ENCODE data around the gene PLXNA2.
A peak's percentile ranks its signal among the peaks of the same experiment; 100 is the strongest.

The PLXNA2 gene

DNA sequence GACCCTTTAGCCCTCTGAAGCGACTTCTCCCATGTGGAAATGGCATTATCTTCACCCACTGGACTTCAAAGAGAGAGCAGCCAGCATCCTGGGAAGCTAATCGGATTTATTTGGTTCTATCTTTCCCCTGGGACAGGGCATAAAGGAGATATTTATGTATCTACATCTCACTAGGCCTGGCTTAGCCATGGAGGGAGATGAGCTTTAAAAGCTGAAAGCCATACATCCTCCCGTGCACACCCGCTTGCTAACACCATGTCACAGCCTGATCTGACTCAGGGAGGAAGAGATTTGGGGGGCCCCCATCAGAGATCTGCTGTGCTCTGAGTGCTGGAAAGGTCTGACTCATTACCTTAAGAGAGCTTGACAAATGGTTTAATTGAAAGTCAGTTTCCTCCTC, 155.9 kb downstream of the PLXNA2 start:
- Mint-ChIP-seq H3K4me3 (no peak overlapping the region), H3K36me3 (ENCODE audit: low read depth) (peaks cover 67% of the 10 kb centered on the region), H3K9me3 (no peaks in the 10 kb centered on the region), H3K27ac (no peak overlapping the region), H3K4me1 (peaks cover 65% of the 10 kb centered on the region), H3K27me3 (ENCODE audit: low read depth) (peaks cover 11% of the 10 kb centered on the region)
- TF ChIP-seq, protein P1, sequence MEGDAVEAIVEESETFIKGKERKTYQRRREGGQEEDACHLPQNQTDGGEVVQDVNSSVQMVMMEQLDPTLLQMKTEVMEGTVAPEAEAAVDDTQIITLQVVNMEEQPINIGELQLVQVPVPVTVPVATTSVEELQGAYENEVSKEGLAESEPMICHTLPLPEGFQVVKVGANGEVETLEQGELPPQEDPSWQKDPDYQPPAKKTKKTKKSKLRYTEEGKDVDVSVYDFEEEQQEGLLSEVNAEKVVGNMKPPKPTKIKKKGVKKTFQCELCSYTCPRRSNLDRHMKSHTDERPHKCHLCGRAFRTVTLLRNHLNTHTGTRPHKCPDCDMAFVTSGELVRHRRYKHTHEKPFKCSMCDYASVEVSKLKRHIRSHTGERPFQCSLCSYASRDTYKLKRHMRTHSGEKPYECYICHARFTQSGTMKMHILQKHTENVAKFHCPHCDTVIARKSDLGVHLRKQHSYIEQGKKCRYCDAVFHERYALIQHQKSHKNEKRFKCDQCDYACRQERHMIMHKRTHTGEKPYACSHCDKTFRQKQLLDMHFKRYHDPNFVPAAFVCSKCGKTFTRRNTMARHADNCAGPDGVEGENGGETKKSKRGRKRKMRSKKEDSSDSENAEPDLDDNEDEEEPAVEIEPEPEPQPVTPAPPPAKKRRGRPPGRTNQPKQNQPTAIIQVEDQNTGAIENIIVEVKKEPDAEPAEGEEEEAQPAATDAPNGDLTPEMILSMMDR (IDR thresholded peaks at IDR 0.05; ENCODE audit: unreplicated experiment in 3 of 3) = no peak

DNA sequence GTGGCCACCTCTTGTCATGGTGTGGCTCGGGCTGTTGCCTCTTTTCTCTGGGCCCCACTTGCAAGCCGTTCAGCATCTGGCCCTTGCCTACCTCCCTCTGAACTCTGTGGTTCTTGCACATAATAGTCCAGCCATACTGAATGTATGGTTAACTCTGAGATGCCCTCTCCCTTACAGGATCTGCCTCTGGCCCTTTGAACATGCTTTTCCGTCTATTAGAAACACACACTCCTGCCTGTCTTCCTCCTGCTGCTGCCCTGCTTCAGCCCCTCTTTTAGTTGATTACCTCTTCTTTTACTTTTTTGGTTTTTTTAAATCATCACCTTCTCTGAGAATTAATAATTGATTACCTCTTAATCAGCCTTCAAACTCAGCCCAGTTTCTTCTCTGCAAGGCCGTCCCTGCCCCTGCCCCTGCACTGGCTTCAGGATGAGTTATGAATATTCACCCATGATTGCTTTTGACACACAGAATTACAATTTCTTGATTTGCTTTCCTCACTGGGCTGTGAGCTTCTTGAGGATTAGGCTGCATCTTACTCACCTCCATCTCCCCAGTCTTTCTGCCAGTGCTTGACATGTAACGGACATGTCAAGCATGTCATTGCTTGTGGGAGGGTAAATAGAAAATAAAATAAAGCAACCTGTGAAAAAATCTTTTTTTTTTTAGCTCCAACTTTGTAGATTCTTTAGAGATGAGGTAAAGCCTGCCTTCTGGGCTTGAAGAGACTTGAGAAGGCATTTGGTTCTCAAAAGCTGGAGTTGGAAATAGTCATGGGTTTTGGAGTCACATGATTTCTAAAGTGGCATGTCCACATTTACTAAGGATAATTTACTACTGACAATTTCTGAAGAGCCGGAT, 158.3 kb downstream of the PLXNA2 start:
- H3K27ac Mint-ChIP-seq = peak overlapping the region; percentile 55 to 82 (median 66)
- no peak overlapping the region for H3K4me3 Mint-ChIP-seq
- peaks cover 76% of the 10 kb centered on the region for H3K4me1 Mint-ChIP-seq
- H3K27me3 Mint-ChIP-seq (ENCODE audit: low read depth) = peaks cover 9% of the 10 kb centered on the region
- H3K9me3 Mint-ChIP-seq = no peaks in the 10 kb centered on the region
- TF ChIP-seq, protein P1 (IDR thresholded peaks at IDR 0.05; ENCODE audit: unreplicated experiment in 3 of 3) = no peak
- peaks cover 44% of the 10 kb centered on the region for H3K36me3 Mint-ChIP-seq (ENCODE audit: low read depth)

DNA sequence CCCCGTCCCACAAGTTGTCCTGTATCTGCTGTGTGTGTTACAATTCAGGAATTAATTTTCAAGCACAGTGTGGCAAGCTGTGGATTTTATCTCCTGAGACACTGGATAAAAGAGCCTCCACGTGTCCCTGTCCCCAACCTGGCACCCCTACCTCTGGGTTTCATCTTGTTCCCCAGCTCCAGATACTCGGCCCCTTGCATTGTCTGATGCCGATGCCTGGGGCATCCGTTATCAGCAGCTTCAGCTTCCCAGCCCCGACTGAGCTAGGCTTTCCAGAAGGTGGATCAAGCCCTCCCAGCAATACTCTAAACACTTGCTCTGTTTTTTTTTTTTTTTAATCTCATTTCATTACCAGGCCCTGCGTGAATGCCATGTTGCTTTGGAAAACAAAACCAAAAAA, 159.4 kb downstream of the PLXNA2 start:
- Mint-ChIP-seq H3K27ac (no peak overlapping the region), H3K4me1 (peaks cover 76% of the 10 kb centered on the region), H3K9me3 (no peaks in the 10 kb centered on the region), H3K36me3 (ENCODE audit: low read depth) (peaks cover 39% of the 10 kb centered on the region), H3K4me3 (no peak overlapping the region), H3K27me3 (ENCODE audit: low read depth) (peaks cover 11% of the 10 kb centered on the region)
- TF ChIP-seq, protein P1 (IDR thresholded peaks at IDR 0.05; ENCODE audit: unreplicated experiment in 3 of 3) = no peak

DNA sequence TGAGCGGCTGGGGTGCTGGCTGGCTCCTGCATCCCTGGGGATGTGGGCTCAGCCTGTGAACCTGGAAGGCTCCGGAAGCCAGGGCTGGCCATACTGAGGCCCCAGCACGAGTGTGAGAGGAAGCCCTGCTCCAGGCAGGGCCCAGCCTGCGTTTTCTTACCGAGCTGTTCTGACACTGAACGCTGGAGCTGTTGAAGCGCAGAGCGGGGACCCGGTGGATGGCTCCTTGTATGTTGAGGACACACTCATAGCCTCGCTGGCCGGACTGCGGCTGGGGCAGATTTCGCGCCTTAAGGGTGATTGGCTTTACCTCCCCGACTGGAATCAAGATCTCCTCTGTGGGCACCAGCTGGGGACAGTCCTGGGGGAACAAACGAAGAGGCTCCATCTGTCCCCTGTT, 160.0 kb downstream of the PLXNA2 start:
- Mint-ChIP-seq H3K9me3 (no peaks in the 10 kb centered on the region), H3K27ac (no peak overlapping the region), H3K27me3 (ENCODE audit: low read depth) (peaks cover 14% of the 10 kb centered on the region), H3K4me3 (no peak overlapping the region), H3K4me1 (peaks cover 73% of the 10 kb centered on the region), H3K36me3 (ENCODE audit: low read depth) (peaks cover 44% of the 10 kb centered on the region)
- TF ChIP-seq, protein P1 (IDR thresholded peaks at IDR 0.05; ENCODE audit: unreplicated experiment in 3 of 3) = no peak

DNA sequence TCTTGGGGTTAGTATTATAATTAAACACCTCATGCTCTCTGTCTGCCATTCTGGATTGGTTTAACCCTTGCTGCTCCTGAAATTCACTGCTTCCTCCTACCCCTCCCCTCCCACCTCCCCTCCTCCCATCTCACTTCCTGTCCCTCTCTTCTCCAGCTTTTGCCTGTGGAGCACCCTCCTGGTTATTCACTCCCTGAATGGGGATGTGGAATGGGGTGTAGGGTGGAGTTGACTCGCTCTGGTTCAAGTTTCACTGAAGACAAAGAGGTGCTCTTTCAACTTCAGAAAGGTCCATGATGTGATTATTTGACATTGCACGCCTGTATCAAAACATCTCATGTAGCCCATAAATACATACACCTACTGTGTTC, 160.5 kb downstream of the PLXNA2 start:
- H3K4me1 Mint-ChIP-seq = peaks cover 79% of the 10 kb centered on the region
- H3K36me3 Mint-ChIP-seq (ENCODE audit: low read depth) = peaks cover 49% of the 10 kb centered on the region
- H3K27ac Mint-ChIP-seq = peak overlapping the region in 1 of 3 experiments; percentile 27
- no peaks in the 10 kb centered on the region for H3K9me3 Mint-ChIP-seq
- TF ChIP-seq, protein P1 (IDR thresholded peaks at IDR 0.05; ENCODE audit: unreplicated experiment in 3 of 3) = no peak
- H3K4me3 Mint-ChIP-seq = no peak overlapping the region
- H3K27me3 Mint-ChIP-seq (ENCODE audit: low read depth) = peaks cover 18% of the 10 kb centered on the region

All from nephron (organoid).